ENCODE results near the gene ENAH. TPM values are rescaled to one million over a fixed set of nuclear protein-coding genes. Genes with fewer than 3 reads are reported as not detected.

Gene ENAH
- total RNA-seq, 2 donors from 2014 or later, result 43.5 to 63.7 TPM

- no peak overlapping the region for H3K9ac ChIP-seq (ENCODE audit: low read depth in 2 of 2, low read length in 2 of 2)
- H3K4me3 ChIP-seq, result no peak overlapping the region
- H3K4me1 ChIP-seq, result no peaks in the 10 kb centered on the region
- H3K27ac ChIP-seq, result no peak overlapping the region
- DNase-seq, result no peak
- H3K36me3 ChIP-seq, result no peaks in the 10 kb centered on the region
- TF ChIP-seq, protein P1, sequence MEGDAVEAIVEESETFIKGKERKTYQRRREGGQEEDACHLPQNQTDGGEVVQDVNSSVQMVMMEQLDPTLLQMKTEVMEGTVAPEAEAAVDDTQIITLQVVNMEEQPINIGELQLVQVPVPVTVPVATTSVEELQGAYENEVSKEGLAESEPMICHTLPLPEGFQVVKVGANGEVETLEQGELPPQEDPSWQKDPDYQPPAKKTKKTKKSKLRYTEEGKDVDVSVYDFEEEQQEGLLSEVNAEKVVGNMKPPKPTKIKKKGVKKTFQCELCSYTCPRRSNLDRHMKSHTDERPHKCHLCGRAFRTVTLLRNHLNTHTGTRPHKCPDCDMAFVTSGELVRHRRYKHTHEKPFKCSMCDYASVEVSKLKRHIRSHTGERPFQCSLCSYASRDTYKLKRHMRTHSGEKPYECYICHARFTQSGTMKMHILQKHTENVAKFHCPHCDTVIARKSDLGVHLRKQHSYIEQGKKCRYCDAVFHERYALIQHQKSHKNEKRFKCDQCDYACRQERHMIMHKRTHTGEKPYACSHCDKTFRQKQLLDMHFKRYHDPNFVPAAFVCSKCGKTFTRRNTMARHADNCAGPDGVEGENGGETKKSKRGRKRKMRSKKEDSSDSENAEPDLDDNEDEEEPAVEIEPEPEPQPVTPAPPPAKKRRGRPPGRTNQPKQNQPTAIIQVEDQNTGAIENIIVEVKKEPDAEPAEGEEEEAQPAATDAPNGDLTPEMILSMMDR (IDR thresholded peaks at IDR 0.05), result no peak
- H3K9me3 ChIP-seq, result no peaks in the 10 kb centered on the region
- intact Hi-C loops (cut with DNase I), result no loop called here
- H3K27me3 ChIP-seq, result no peaks in the 10 kb centered on the region
These were observed 143.2 kb downstream of the ENAH start for GRCh38 chr1:225509770-225510169.

DNA sequence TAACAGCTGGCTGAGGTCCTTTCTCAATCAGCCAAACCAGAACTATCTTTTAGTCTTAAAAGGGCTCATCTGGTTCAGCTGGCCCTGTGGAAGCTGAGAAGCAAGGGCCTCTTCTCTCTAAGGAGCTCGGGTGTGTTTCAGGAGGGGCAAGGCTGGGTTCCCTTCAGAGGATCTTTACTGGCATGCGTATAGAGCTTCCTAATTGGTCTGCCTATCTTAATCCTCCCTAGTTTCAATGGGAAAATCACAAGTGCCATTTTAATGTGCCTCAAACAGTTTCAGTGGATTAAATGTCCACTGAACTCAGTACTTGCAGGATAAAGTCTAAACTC, 143.6 kb downstream of the ENAH start:
- Histone ChIP-seq H3K4me3 (no peak overlapping the region), H3K9ac (ENCODE audit: low read depth in 2 of 2, low read length in 2 of 2) (no peak overlapping the region), H3K27ac (no peak overlapping the region), H3K9me3 (no peaks in the 10 kb centered on the region), H3K36me3 (no peaks in the 10 kb centered on the region), H3K27me3 (no peaks in the 10 kb centered on the region), H3K4me1 (no peaks in the 10 kb centered on the region)
- DNase-seq, result no peak
- intact Hi-C loops (cut with DNase I), result no loop called here
- TF ChIP-seq, protein P1 (IDR thresholded peaks at IDR 0.05), result no peak

GRCh38 chr1:225508538-225509375, 144.2 kb downstream of the ENAH start:
- H3K27me3 ChIP-seq, result no peaks in the 10 kb centered on the region
- TF ChIP-seq, protein P1 (IDR thresholded peaks at IDR 0.05), result no peak
- intact Hi-C loops (cut with DNase I), result no loop called here
- no peak overlapping the region for H3K27ac ChIP-seq
- no peak overlapping the region for H3K4me3 ChIP-seq
- H3K36me3 ChIP-seq, result no peaks in the 10 kb centered on the region
- H3K4me1 ChIP-seq, result no peaks in the 10 kb centered on the region
- H3K9me3 ChIP-seq, result no peaks in the 10 kb centered on the region
- DNase-seq, result no peak
- H3K9ac ChIP-seq (ENCODE audit: low read depth in 2 of 2, low read length in 2 of 2), result no peak overlapping the region

DNA sequence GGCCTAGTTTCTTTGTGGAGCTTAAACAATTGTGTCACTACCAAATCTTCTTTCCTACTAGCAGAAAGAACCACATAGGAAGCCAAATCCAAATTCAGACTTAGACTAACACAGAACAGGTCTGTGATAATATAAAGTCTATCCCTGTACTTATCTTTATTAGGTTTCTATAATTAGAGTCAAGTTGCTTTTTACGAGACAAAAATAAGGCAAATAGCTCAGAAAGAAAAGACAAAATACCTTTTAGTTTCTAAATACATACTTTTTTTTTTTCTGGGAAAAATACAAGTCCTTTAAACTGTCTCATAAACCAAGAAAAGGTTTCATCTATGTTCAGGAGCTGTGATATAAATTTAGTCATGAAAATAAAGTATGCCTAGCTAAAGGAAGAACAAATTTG, 146.2 kb downstream of the ENAH start:
- intact Hi-C loops (cut with DNase I), result no loop called here
- Histone ChIP-seq H3K9ac (ENCODE audit: low read depth in 2 of 2, low read length in 2 of 2) (no peak overlapping the region), H3K27ac (no peak overlapping the region), H3K9me3 (no peaks in the 10 kb centered on the region), H3K27me3 (no peaks in the 10 kb centered on the region), H3K36me3 (no peaks in the 10 kb centered on the region), H3K4me3 (no peak overlapping the region), H3K4me1 (no peaks in the 10 kb centered on the region)
- TF ChIP-seq, protein P1 (IDR thresholded peaks at IDR 0.05), result no peak
- DNase-seq, result no peak

DNA sequence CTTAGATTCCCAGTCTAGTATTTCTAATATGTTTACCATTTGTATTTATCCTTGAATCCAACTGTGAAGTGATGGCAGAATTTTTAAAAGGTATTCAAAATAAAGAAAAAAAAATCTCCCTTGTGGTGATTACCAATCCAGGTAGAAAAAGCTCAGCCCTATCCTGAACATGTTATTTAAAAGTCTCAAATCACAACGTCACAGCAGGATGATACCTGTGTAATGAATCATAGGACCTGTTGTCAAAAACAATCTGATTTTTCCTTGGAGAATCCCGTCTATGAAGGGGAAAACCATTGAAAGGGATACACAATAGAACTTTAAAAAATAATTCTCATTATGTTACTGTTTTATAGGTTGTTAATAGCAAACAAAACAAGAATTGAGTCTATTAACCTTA, 148.1 kb downstream of the ENAH start:
- Histone ChIP-seq H3K4me1 (no peaks in the 10 kb centered on the region), H3K9ac (ENCODE audit: low read depth in 2 of 2, low read length in 2 of 2) (no peak overlapping the region), H3K9me3 (no peaks in the 10 kb centered on the region), H3K36me3 (no peaks in the 10 kb centered on the region), H3K27ac (no peak overlapping the region), H3K4me3 (no peak overlapping the region), H3K27me3 (no peaks in the 10 kb centered on the region)
- TF ChIP-seq, protein P1 (IDR thresholded peaks at IDR 0.05), result no peak
- intact Hi-C loops (cut with DNase I), result no loop called here
- no peak for DNase-seq

Data from colonic mucosa (tissue), 4 donors.